ENCODE results near the gene RBFOX1.

The RBFOX1 gene

GRCh38 chr16:7422036-7422888, 89.6 kb downstream of the RBFOX1 start:
- no peak for DNase-seq

GRCh38 chr16:7423434-7424044, 90.9 kb downstream of the RBFOX1 start:
- no peak for DNase-seq

GRCh38 chr16:7426161-7426560, 93.5 kb downstream of the RBFOX1 start:
- DNase-seq: no peak

- no peak for DNase-seq
Observed at GRCh38 chr16:7431723-7432122, 99.1 kb downstream of the RBFOX1 start.

GRCh38 chr16:7436306-7436705, 103.7 kb downstream of the RBFOX1 start:
- no peak for DNase-seq

- no peak for DNase-seq
Observed at GRCh38 chr16:7437135-7437804, 104.6 kb downstream of the RBFOX1 start.

GRCh38 chr16:7437843-7438242, 105.2 kb downstream of the RBFOX1 start:
- DNase-seq: no peak

GRCh38 chr16:7438601-7439000, 106.0 kb downstream of the RBFOX1 start:
- no peak for DNase-seq

GRCh38 chr16:7439518-7439917, 106.9 kb downstream of the RBFOX1 start:
- DNase-seq: no peak

GRCh38 chr16:7440886-7441400, 108.3 kb downstream of the RBFOX1 start:
- DNase-seq: no peak

GRCh38 chr16:7442050-7442449, 109.4 kb downstream of the RBFOX1 start:
- no peak for DNase-seq

GRCh38 chr16:7443142-7443541, 110.5 kb downstream of the RBFOX1 start:
- DNase-seq: no peak

- DNase-seq: no peak
Observed at GRCh38 chr16:7443648-7444365, 111.2 kb downstream of the RBFOX1 start.

- no peak for DNase-seq
Observed at GRCh38 chr16:7449306-7449705, 116.7 kb downstream of the RBFOX1 start.

GRCh38 chr16:7449808-7450207, 117.2 kb downstream of the RBFOX1 start:
- DNase-seq: no peak

GRCh38 chr16:7450440-7450839, 117.8 kb downstream of the RBFOX1 start:
- DNase-seq: no peak

- DNase-seq: no peak
Observed at GRCh38 chr16:7452090-7452489, 119.4 kb downstream of the RBFOX1 start.

- no peak for DNase-seq
Observed at GRCh38 chr16:7456211-7456610, 123.6 kb downstream of the RBFOX1 start.

- DNase-seq: no peak
Observed at GRCh38 chr16:7458144-7458543, 125.5 kb downstream of the RBFOX1 start.

- no peak for DNase-seq
Observed at GRCh38 chr16:7470344-7470743, 137.7 kb downstream of the RBFOX1 start.

GRCh38 chr16:7471268-7471667, 138.6 kb downstream of the RBFOX1 start:
- DNase-seq: no peak

GRCh38 chr16:7482032-7482431, 149.4 kb downstream of the RBFOX1 start:
- no peak for DNase-seq

All from central memory CD4-positive, alpha-beta T cell (primary cell).